HG02610 (cell line): ENCODE measurements around the gene RRP7A.
"Not testable (repeated sequence)": the region's sequence is repeated elsewhere in the genome, so short reads cannot be mapped to it uniquely, and the experiment has no call there.

Source experiments
- ATAC-seq: cut with Tn5 transposase; IDR thresholded peaks from one replicate; pipeline ENCODE4 v1.9.1; 2021; ENCODE audit warnings: mild to moderate bottlenecking, moderate library complexity; ENCODE audit not compliant: unreplicated experiment

RRP7A gene, protein sequence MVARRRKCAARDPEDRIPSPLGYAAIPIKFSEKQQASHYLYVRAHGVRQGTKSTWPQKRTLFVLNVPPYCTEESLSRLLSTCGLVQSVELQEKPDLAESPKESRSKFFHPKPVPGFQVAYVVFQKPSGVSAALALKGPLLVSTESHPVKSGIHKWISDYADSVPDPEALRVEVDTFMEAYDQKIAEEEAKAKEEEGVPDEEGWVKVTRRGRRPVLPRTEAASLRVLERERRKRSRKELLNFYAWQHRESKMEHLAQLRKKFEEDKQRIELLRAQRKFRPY

DNA sequence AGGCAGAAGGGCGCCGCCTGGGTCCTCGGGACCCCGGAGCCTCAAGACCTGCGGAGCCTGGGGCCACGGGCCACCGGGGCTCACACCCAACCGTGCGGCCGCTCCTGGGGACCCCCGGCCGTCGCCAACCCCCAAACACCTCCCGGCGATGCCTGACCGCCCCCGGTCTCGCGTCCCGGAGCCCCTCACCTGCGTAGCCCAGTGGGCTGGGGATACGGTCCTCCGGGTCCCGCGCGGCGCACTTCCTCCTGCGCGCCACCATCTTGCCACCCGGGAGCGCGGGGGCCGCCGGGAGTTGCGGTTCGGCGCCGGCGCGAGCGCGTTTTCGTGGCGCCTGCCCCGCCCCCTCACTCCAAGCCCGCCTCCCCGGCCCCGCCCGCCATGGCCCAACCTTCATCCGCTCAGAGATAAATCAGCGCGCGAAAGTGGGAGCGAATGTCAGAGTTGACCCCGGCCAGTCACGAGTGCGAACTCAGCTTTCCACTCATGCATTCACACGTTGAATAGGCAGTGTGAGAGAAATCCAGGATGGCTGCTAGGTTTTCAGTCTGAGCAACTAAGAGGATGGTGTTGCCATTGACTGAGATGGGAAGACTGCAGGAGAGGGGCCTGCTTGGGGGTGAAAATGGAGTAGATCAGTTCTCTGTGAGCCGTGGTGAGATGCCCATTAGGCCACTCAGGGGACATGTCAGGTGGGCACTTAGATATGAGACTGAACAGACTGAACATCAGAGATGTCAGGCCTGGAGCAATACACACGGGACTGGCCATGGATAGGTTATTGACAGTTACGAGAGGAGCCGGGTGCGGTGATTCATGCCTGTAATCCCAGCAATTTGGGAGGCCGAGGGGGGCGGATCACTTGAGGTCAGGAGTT is at the start of gene RRP7A:
TSS of gene RRP7A (minus strand) at position 272 of the 877 bp plus-strand sequence. CDS start at position 262, 10 bp downstream.
- ATAC-seq = peak; percentile 78

DNA sequence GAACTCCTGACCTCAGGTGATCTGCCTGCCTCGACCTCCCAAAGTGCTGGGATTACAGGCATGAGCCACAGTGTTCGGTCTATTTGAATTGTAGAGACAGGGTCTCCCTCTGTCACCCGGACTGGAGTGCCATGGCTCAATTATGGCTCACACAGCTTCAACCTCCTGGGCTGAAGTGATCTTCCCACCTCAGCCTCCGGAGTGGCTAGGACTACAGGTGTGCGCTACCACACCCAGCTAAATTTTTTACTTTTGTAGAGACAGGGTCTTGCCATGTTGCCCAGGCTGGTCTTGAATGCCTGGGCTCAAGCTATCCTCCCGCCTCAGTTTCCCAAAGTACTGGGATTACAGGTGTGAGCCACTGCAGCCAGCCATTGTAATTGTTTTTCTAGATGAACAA is 48.4 kb upstream of the RRP7A start:
- not testable (repeated sequence) for ATAC-seq

DNA sequence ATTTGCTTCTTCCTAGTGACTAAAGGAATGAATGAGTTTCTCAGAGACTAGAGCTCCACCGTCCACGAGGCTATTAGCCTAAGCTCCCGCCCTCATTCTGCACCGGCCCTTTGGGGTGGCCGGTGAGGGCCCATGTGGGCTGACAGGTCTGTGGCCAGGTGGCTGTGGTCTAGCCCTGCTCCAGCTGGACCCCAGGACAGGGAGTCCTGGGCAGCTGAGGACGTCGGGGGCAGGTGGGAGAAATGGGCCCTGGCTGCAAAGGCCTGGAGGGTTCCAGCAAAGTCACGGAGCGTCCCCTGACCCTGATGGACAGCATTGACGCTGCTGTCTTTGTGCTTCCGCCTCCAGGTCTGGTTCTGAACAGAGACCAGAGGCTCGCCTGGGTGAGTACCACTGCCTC is 46.4 kb upstream of the RRP7A start:
- ATAC-seq = no peak

DNA sequence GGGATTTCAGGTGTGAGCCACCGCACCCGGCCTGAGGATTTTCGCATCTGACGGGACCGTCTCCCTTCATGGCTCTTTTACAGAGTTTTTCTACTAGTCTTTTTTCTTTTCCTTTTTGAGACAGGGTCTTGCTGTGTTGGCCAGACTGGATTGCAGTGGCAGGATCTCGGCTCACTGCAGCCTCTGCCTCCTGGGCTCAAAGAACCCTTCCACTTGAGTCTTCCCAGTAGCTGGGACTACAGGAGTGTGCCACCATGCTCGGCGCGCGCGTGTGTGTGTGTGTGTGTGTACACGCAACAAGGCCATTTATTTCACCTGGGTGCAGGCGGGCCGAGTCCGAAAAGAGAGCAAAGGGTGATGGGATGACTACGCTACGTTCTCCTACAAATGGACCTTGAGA is 45.1 kb upstream of the RRP7A start:
- ATAC-seq = no peak

DNA sequence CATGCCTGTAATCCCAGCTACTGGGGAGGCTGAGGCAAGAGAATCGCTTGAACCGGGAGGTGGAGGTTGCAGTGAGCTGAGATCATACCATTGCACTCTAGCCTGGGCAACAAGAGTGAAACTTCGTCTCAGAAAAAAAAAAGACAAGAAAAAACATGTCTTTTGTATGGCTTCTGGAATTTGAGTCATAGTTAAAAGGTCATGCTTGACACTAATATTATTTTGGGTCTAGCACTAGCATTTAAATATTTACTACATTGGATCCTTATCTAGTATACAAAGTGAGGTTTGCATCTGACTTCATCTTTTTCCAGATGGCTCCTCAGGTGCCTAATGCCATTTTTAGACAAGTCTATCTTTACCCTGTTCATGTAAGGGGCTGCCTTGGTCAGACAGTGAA is 44.3 kb upstream of the RRP7A start:
- ATAC-seq = not testable (repeated sequence)

DNA sequence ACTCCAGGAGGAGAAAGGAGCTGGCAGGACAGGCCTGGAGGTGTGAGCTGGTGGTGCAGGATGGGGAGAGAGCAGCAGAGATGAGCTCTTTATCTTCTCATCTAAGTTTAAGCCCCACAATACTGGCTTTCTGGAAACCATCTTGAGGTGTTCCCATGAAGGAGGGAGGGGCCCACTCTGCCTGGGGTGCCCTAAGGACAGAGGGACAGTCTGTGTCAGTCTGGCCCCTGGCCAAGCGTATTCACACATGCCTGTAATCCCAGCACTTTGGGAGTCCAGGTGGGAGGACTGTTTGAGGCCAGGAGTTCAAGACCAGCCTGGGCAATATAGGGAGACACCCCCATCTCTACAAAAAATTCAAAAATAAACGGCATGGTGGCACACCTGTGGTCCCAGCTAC is 43.1 kb upstream of the RRP7A start:
- no peak for ATAC-seq

DNA sequence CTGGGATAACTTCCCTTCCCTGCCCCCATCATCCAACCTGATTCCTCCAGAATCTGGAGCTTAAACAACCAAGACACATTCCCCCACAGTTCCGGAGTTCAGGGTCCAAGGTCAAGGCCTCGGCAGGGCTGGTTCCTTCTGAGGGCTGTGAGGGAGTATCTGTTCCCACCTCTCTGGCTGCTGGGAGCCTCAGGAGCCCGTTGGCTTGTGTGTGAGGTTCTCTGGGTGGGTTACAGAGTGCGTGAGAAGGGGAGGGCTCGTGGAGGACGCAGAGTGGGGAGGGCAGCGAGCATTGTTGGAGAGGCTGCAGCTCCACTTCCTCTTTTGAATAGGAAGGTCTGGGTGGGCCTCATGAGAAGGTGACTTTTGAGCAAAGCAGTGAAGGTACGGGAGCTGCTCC is 42.7 kb upstream of the RRP7A start:
- ATAC-seq = no peak

DNA sequence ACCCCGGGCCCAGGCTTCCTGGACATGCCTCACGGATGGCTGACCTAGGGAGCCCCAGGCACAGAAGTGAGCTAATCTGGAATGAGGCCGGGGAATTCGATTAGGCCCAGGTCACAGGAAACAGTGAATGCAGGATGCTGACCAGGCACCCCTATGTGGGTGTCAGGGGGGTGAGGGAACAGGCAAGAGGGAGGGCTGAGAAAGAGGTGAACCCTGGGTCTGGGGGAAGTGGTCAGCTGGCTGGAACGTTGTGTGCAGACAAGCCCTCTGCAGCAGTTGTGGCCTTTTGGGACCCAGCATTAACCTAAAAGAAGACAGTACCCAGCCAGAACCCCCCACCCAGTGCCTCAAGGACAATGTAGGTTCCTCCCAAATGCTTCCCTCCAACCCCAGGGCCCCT is 42.3 kb upstream of the RRP7A start:
- no peak for ATAC-seq

DNA sequence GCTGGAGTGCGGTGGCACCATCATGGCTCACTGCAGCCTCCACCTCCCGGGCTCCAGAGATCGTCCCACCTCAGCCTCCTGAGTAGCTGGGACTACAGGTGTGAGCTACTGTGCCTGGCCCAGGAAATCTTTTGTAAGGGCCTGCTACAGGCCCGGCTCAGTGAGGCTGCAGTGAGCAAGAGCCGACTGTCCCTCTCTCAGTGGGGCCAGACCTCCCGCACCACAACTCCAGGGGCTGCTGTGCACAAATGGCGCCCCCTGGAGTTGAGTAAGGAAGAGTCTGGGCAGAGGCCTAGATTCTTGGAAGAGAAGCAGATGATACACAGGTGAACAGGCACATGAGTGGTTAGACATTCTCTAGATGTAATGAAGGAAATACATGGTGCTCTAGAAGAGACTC is 41.2 kb upstream of the RRP7A start:
- ATAC-seq = no peak

DNA sequence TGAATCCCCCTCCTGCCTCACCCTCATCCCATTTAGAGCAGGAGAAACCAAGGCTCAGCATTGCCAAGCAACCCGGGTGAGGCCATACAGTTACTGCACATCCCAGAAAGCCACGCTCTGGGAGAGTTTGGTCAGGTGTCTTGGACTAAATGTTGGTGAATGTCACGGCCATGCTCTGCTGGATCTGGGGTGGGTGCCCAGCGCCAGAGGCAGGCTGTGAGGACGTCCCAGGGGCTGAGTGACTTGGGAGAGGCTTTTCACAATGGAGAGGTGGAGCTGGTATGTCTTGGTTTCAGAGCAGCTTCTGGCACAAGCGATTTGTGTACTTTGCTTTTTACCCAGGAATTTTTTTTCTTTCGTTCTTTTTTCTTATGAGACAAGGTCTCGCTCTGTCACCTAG is 40.8 kb upstream of the RRP7A start:
- no peak for ATAC-seq

DNA sequence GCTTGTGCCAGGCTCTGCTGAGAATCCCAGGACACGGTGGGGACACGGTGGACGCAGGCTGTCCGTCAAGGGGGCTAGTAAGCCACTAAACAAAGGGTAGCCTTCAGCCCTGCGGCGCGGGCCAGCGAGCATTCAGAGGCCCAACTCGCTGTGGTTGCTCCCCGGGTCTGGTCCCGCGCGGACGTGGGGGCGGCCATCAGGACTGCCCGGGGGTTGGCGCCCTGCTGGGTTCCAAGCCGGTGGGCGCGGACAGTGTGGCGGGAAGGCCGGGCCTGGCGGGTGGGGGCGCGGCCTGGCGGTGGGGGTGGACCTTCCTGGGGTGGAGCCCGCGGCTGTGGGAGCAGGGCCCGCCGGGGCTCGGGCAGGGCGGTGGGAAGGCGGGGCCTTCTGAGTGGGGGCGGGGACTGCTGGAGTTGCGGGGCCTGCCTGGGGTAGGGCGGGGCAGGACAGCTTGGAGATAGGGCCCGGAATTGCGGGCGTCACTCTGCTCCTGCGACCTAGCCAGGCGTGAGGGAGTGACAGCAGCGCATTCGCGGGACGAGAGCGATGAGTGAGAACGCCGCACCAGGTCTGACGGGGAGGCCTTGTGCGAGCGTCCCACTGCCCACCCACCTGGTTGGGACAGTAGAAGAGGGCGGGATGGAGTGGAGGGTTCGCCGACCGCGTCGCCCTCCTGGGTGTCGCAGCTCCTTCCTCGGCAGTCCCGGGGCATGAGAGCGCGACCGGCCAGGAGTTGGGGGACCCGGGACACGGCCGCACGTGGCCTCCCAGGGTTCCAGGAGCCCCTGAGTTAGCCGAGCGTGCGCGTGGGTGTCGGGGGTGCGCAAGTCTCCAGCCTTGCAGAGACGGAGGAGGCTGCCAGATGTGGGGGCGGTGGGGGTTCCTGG is 34.1 kb upstream of the RRP7A start, which contains the start of gene SERHL2:
TSS of gene SERHL2 (plus strand) at position 482 of the 887 bp plus-strand sequence. CDS start at position 547, 65 bp downstream.
- peak; percentile 51 for ATAC-seq

DNA sequence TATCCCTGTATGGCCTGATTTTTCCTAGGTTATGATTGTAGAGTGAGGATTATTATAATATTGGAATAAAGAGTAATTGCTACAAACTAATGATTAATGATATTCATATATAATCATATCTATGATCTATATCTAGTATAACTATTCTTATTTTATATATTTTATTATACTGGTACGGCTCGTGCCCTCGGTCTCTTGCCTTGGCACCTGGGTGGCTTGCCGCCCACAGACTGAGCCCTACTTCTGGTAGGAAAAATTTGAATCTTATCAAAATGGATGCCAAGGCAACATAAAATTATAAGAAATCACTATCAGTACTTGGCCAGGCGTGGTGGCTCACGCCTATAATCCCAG is 32.7 kb upstream of the RRP7A start:
- not testable (repeated sequence) for ATAC-seq

DNA sequence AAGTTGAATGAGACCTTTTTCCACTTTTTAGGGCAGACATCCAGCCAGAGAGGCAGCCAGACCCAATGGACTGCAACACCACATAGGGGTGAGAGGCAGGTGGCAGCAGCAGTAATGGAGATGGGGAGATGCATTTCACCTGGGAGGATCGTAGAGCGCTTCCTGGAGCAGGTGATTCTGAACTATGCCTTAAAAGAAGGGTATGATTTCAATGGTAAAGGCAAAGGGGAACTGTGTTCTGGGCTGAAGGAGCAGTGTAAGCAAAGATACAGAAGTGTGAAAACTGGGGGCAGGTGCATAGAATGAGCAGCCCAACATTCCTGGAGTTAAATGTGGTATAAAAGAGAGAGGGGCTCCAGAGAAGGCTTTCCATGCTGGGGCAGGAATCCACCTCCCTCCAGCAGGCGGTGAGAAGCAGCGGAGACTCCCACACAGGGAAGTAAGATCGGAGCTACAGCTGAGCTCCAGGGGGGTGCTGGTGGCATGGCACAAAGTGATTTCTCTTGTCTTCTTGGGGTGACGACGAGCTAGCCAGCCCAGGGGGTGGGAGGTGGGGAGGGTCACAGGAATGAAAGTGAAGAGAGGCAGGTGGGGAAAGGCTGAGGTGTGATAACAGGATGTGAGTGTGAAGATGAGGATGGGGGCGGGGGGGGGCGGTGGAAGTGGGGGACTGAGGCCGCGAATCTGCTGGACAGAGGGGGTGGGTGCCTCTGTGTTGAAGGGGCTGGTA is 29.9 kb upstream of the RRP7A start:
- no peak for ATAC-seq

DNA sequence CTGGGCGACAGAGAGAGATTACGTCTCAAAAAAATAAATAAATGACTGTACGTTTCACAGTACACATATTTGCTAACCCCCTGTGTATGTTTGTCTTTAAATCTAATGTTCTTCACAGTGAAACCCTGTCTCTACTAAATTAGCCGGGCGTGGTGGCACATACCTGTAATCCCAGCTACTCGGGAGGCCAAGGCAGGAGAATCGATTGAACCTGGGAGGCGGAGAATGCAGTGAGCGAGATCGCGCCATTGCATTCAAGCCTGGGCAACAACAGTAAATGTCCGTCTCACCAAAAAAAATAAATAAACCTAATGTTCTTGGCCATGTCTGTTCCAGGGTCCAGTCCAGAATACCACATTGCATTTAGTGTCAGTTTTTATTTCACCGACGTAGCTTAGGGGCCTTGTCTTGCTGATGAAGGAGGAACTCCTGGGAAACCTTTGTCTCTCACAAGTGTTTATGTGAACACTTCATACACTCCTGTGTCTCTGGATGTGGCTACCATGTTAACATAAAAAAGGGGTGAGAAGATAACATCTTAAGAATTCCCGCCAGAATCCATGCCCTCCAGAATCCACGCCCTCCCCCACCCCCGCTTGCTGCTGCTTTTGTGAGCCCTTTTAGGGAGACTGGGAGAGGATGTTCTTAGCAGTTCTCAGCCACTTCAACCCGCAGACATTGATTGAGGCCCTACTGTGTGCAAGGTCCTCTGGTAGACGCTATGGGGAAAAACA is 29.2 kb upstream of the RRP7A start:
- ATAC-seq = no peak

DNA sequence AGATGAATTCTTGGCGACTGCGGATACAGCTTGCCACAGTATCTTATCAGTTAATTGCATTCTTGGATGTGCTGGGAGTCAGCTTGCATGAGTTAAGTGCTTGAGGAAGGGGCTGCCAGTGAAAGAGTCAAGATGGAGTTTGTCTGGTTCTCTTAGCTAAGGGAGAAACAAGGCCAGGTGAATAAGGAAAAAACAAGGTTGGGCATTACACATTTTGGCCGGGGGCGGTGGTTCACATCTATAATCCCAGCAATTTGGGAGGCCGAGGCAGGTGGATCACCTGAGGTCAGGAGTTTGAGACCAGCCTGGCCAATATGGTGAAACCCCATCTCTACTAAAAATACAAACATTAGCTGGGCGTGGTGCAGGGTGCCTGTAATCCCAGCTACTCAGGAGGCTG is 28.5 kb upstream of the RRP7A start:
- not testable (repeated sequence) for ATAC-seq

DNA sequence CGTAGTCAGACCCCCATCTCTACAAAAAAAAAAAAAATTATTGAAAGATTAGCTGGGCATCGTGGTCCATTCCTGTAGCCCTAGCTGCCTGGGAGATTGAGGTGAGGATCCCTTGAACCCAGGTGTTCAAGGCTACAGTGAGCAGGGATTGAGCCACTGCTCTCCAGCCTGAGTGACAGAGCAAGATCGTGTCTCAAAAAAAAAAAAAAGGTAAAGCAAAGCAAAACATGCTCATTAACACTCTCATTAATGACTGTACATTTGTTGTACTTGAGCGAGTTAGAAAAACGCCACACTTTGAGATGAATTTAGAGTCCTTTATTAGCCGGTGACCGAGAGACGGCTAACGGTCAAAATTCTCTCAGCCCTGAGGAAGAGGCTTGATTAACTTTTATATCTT is 28.0 kb upstream of the RRP7A start:
- ATAC-seq = no peak

DNA sequence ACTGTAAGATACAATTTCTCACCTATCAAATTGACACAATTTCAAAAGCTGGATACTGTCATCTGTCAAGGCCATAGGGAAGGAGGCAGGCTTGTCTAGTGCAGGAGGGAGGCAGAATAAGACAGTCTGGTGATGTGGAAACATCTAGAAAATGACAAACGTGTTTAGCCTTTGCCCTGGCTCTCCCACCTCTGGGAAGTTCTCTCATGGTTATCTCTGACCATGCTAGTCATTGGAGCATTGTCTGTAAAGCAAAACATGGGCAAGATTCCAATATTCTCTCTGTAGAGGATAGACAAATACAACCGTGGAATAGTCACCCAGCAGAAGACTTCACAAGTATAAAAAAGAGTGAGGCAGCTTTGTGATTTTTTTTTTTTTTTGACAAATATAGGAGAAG is 25.1 kb upstream of the RRP7A start:
- ATAC-seq = no peak

DNA sequence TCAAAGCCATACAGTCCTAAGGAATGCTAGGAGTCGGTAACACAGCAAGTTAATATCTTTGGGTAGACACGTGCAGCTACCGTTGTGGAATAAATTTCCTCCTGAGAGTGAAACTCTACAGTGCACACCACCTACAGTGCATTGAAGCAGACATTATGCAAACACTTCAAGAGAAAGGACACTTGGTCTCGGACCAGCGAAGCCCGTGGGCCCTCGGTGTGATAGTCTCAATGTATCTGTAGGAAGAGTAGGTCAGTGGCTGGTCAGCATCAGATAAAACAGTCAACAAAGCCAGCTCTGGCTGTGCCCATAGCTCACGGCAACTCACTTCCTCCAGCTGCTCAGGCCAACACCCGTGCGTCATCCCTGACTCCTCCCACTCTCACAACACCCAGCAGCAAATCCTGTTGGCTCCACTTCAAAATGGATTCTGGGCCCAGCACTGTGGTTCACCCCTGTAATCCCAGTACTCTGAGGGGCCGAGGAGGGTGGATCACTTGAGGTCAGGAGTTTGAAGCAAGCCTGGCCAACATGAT is 19.7 kb upstream of the RRP7A start:
- not testable (repeated sequence) for ATAC-seq

DNA sequence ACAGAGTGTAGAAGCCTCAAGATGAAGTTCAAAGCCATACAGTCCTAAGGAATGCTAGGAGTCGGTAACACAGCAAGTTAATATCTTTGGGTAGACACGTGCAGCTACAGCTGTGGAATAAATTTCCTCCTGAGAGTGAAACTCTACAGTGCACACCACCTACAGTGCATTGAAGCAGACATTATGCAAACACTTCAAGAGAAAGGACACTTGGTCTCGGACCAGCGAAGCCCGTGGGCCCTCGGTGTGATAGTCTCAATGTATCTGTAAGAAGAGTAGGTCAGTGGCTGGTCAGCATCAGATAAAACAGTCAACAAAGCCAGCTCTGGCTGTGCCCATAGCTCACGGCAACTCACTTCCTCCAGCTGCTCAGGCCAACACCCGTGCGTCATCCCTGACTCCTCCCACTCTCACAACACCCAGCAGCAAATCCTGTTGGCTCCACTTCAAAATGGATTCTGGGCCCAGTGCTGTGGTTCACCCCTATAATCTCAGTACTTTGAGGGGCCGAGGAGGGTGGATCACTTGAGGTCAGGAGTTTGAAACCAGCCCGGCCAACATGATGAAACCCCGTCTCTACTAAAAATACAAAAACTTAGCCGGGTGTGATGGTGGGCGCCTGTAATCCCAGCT is 17.7 kb upstream of the RRP7A start:
- ATAC-seq = peak; percentile 36
